ENCODE data around the gene TTF1. TPM values are rescaled to one million over a fixed set of nuclear protein-coding genes. Genes with fewer than 3 reads are reported as not detected.

Gene TTF1
- total and polyA plus RNA-seq, 10 of the 15 experiments (the other 5 are each of a cell fraction or from before 2014, with no cell fraction given): 11.3 to 25.5 (median 16.0) TPM

DNA sequence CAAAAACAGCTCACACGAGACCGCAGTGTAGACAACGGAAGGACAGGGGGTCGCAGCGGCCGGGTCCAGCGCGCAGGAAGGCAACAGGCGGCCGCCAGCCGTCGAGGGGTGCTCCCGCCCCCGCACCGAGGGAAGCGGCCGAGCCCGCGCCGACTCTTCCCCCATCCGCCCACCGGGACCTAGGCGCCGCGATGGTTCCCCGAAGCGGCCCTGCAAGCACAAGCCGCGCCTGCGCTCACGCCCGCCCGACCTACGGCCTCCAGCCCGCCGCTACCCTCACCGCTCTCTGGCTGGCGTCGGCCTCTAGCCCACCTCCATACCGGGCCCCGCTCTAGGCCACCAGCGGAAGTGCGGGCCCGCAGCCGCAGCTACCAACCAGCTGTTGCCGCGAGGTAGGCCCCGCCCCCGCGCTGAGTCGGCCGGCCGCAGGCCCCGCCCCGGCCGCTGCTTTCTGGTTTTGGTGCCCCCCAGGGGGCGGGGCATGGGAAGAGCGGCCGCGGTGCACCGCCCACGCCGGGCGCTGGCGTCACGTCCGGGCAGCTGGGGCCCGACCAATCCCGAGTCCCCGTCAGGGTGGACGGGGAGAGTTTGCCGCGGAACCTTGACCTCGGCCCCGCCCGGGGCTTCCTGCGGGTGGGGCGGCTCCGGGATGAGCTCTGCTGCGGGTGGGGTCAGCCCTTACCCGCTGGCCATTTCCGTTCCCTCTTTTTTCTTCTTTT, 51.8 kb downstream of the TTF1 start, which contains the start of gene SETX (continued):
- no peak for TF ChIP-seq CUX1 (IDR thresholded peaks at IDR 0.05; ENCODE audit: insufficient replicate concordance, low read depth, low read length)
- no peak for TF ChIP-seq BCLAF1 (IDR thresholded peaks at IDR 0.05)
- TF ChIP-seq ESRRA (IDR thresholded peaks at IDR 0.05; ENCODE audit: low read length): no peak
- TF ChIP-seq MTA2 (IDR thresholded peaks at IDR 0.05; ENCODE audit: low read depth): no peak
- peak; percentile 86 for TF ChIP-seq TCF3 (IDR thresholded peaks at IDR 0.05; ENCODE audit: borderline replicate concordance, insufficient read depth, low read depth, low read length)
- TF ChIP-seq CREM (IDR thresholded peaks at IDR 0.05; ENCODE audit: low read depth): peak; percentile 87
- TF ChIP-seq DPF2 (IDR thresholded peaks at IDR 0.05): peak; percentile 81
- TF ChIP-seq MTA3 (IDR thresholded peaks at IDR 0.05; ENCODE audit: borderline replicate concordance, low read length): no peak
- TF ChIP-seq, protein P1, sequence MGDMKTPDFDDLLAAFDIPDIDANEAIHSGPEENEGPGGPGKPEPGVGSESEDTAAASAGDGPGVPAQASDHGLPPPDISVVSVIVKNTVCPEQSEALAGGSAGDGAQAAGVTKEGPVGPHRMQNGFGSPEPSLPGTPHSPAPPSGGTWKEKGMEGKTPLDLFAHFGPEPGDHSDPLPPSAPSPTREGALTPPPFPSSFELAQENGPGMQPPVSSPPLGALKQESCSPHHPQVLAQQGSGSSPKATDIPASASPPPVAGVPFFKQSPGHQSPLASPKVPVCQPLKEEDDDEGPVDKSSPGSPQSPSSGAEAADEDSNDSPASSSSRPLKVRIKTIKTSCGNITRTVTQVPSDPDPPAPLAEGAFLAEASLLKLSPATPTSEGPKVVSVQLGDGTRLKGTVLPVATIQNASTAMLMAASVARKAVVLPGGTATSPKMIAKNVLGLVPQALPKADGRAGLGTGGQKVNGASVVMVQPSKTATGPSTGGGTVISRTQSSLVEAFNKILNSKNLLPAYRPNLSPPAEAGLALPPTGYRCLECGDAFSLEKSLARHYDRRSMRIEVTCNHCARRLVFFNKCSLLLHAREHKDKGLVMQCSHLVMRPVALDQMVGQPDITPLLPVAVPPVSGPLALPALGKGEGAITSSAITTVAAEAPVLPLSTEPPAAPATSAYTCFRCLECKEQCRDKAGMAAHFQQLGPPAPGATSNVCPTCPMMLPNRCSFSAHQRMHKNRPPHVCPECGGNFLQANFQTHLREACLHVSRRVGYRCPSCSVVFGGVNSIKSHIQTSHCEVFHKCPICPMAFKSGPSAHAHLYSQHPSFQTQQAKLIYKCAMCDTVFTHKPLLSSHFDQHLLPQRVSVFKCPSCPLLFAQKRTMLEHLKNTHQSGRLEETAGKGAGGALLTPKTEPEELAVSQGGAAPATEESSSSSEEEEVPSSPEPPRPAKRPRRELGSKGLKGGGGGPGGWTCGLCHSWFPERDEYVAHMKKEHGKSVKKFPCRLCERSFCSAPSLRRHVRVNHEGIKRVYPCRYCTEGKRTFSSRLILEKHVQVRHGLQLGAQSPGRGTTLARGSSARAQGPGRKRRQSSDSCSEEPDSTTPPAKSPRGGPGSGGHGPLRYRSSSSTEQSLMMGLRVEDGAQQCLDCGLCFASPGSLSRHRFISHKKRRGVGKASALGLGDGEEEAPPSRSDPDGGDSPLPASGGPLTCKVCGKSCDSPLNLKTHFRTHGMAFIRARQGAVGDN (IDR thresholded peaks at IDR 0.05): peak; percentile 76
- no peak for TF ChIP-seq CHD4 (IDR thresholded peaks at IDR 0.05)
- peak; percentile 95 for TF ChIP-seq POLR2AphosphoS5 (IDR thresholded peaks at IDR 0.05; ENCODE audit: low read length)
- peak in 1 of 2 experiments; percentile 71; a peak in 2 of 4 replicates for TF ChIP-seq EP300 (IDR thresholded peaks at IDR 0.05; ENCODE audit: borderline replicate concordance in 1 of 2, control insufficient read depth in 1 of 2, low read depth in 2 of 2, low read length in 2 of 2)

Data from GM12878 (cell line).